Thoracic aorta (tissue), 2 donors: ENCODE results near the gene MYL3. TPM values are rescaled to one million over a fixed set of nuclear protein-coding genes. Genes with fewer than 3 reads are reported as not detected.

ENCODE experiments used
- ATAC-seq: fragments of 150-250 bp; one replicate; pipeline ENCODE4 v1.8.0; 2017; ENCODE audit warnings: low read depth; ENCODE audit not compliant: insufficient number of reproducible peaks, low FRiP score
- DNase-seq: peaks from one replicate; pipeline ENCODE4 v3.0.0-alpha.2; 2020; ENCODE audit warnings: low spot score
- H3K27ac ChIP-seq, 2 donors: fragments of 200-600 bp; sonication (generic); 1 replicate in 1 of 2; 2 replicates in 1 of 2; pipeline ENCODE4 v1.5.1; 2016; ENCODE audit warnings: mild to moderate bottlenecking in 2 of 2, moderate library complexity in 2 of 2
- H3K27me3 ChIP-seq: fragments of 200-600 bp; sonication (generic); replicated peaks from 2 replicates; pipeline ENCODE4 v1.6.0; 2016; ENCODE audit warnings: mild to moderate bottlenecking; ENCODE audit not compliant: insufficient read depth
- H3K36me3 ChIP-seq: fragments of 200-600 bp; sonication (generic); one replicate; pipeline ENCODE4 v1.5.1; 2016
- H3K4me1 ChIP-seq, 2 donors: fragments of 200-600 bp; sonication (generic); 1 replicate in 1 of 2; 2 replicates in 1 of 2; pipeline versions ENCODE4 v1.5.1 to v1.6.0; 2016; ENCODE audit warnings: low read depth in 2 of 2, mild to moderate bottlenecking in 1 of 2; ENCODE audit not compliant: control insufficient read depth in 1 of 2
- H3K4me3 ChIP-seq: fragments of 200-600 bp; sonication (generic); 2 replicates; pipeline ENCODE4 v1.5.1; 2016; ENCODE audit warnings: mild to moderate bottlenecking
- H3K9me3 ChIP-seq: fragments of 200-600 bp; sonication (generic); 2 replicates; pipeline ENCODE4 v1.5.1; 2016
- total RNA-seq, 2 donors: library from RNA; depleted of rRNA; stranded (reverse); fragments of >200 nt; gene quantifications; one replicate each; pipeline versions ENCODE4 v1.1.0 to v1.2.3, GENCODE V29; 2016
- TF ChIP-seq, protein P1 (sequence below): fragments of 200-600 bp; sonication (generic); IDR thresholded peaks from one replicate; pipeline ENCODE4 v1.5.1; 2019; ENCODE audit warnings: antibody characterized with exemption

The MYL3 gene
- total RNA-seq, 2 donors from 2014 or later, result 1.5 TPM; not detected in 1

DNA sequence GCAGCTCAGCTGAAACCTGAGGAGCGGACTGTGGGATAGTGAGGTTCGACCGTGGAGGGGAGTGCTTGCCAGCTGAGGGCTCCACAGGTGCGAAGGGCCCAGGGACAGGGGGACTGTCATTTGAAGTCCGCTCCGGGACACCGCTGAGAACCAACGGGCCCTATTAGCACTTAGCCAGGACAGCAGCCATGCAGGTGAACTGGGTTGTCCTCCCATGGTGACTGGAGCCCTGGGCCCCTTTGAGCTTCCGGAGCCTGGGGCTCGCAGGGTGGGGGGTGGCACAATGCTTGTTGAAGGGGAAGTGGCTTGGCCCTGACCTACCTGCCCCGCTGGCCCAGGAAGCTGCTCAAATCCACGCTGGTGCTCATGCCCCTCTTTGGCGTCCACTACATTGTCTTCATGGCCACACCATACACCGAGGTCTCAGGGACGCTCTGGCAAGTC is 39.0 kb upstream of the MYL3 start:
- no peak for DNase-seq
- H3K27ac ChIP-seq, result no peak overlapping the region
- H3K9me3 ChIP-seq, result no peaks in the 10 kb centered on the region
- H3K4me1 ChIP-seq, result peaks cover 15 to 26% of the 10 kb centered on the region in 2 donors
- TF ChIP-seq, protein P1, sequence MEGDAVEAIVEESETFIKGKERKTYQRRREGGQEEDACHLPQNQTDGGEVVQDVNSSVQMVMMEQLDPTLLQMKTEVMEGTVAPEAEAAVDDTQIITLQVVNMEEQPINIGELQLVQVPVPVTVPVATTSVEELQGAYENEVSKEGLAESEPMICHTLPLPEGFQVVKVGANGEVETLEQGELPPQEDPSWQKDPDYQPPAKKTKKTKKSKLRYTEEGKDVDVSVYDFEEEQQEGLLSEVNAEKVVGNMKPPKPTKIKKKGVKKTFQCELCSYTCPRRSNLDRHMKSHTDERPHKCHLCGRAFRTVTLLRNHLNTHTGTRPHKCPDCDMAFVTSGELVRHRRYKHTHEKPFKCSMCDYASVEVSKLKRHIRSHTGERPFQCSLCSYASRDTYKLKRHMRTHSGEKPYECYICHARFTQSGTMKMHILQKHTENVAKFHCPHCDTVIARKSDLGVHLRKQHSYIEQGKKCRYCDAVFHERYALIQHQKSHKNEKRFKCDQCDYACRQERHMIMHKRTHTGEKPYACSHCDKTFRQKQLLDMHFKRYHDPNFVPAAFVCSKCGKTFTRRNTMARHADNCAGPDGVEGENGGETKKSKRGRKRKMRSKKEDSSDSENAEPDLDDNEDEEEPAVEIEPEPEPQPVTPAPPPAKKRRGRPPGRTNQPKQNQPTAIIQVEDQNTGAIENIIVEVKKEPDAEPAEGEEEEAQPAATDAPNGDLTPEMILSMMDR, result no peak
- no peaks in the 10 kb centered on the region for H3K36me3 ChIP-seq
- no peaks in the 10 kb centered on the region for H3K27me3 ChIP-seq
- H3K4me3 ChIP-seq, result no peak overlapping the region
- ATAC-seq, result no peak

DNA sequence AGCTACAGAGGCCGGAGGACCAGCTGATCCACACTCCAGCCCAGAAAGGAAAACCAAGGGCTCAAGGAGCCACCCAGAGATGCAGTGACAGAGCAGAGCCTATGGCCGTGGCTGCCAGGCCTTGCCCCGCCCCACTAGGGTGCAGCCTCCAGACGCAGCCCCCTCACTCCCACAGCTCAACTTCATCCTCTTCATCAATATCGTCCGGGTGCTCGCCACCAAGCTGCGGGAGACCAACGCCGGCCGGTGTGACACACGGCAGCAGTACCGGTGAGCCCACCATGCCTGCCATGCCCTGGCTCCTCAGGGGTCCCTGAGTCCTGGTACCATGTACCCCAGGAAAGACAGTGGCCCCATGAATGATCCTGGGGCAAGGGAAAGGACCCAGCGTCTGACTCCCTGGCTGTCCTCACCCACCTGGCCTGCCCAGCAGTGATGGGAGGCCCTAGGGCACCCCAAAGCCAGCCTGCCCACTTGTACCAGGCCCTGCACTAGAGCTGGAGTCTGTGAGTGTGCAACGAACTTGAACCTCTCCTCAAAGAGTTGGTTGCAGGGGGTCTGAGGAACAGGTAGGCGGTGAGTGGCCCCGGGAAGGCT is 38.4 kb upstream of the MYL3 start:
- Histone ChIP-seq H3K27me3 (no peaks in the 10 kb centered on the region), H3K9me3 (no peaks in the 10 kb centered on the region), H3K4me3 (no peak overlapping the region), H3K4me1 (peaks cover 15 to 26% of the 10 kb centered on the region in 2 donors), H3K27ac (no peak overlapping the region), H3K36me3 (no peaks in the 10 kb centered on the region)
- DNase-seq, result no peak
- ATAC-seq, result no peak
- TF ChIP-seq, protein P1, result no peak

DNA sequence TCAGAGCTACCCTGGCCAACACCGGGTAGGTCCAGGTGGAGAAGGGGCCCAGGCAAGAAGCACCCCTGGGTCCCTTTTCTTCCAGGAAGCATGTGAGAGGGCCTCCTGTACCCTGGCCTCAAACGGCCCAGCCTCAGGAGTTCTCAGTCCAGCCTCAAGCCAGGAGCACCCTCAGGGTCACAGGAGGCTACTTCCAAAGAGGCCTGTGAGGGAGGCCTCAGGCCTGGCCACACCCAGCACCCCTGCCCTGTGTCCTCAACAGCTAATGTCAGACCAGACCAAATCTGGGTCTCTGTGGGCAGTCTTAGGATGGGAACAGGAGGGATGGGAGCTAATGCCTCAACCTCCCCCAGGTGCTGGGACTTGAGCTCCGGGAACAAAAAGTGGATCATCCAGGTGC is 37.8 kb upstream of the MYL3 start:
- ATAC-seq, result no peak
- DNase-seq, result no peak
- Histone ChIP-seq H3K4me1 (peaks cover 15 to 26% of the 10 kb centered on the region in 2 donors), H3K27ac (no peak overlapping the region), H3K27me3 (no peaks in the 10 kb centered on the region), H3K36me3 (no peaks in the 10 kb centered on the region), H3K9me3 (no peaks in the 10 kb centered on the region), H3K4me3 (no peak overlapping the region)
- TF ChIP-seq, protein P1, result no peak

DNA sequence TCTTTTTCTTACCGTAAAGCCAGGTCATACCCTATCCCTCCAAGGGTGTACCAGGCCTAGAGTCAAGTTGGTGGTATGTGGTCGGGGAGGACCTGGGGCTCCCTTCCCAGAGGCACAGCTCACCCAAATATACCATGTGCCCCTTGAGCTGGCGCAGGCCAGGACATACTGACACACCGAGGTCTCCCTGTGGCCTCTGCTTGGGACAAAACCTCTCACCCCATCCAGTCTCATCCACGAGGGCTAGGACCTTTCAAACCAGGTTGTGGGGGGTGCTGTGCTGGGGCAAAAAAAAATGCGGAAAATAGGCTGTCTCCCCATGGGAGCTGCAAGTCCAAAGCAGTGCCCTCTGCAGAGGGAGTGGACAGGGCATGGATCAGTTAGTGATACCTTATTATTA is 37.1 kb upstream of the MYL3 start:
- DNase-seq (no peak), ATAC-seq (no peak)
- no peak overlapping the region for H3K27ac ChIP-seq
- no peaks in the 10 kb centered on the region for H3K27me3 ChIP-seq
- TF ChIP-seq, protein P1, result no peak
- H3K36me3 ChIP-seq, result no peaks in the 10 kb centered on the region
- H3K4me1 ChIP-seq, result peaks cover 15 to 26% of the 10 kb centered on the region in 2 donors
- no peak overlapping the region for H3K4me3 ChIP-seq
- H3K9me3 ChIP-seq, result no peaks in the 10 kb centered on the region

DNA sequence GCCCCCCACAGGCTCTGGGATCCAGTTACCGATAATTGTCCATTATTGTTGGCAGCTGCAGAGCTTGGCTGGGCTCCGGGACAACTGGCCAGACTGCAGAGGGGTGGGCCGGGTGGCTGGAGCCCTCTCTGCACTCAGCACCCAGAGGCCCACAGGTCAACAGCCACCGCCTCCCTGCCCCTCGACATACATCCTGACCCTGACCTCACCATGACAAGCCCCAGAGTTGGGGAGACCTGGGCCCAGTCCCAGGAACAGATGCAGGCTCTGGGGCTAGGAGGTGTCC is 36.7 kb upstream of the MYL3 start:
- DNase-seq (no peak), ATAC-seq (no peak)
- Histone ChIP-seq H3K4me3 (no peak overlapping the region), H3K36me3 (no peaks in the 10 kb centered on the region), H3K27me3 (no peaks in the 10 kb centered on the region), H3K27ac (no peak overlapping the region), H3K9me3 (no peaks in the 10 kb centered on the region), H3K4me1 (peaks cover 15 to 26% of the 10 kb centered on the region in 2 donors)
- TF ChIP-seq, protein P1, result no peak
